ENCODE data around the gene ABLIM2. TPM values are rescaled to one million over a fixed set of nuclear protein-coding genes. Genes with fewer than 3 reads are reported as not detected.

The ABLIM2 gene
- total and polyA plus RNA-seq, 2 of the 4 experiments (the other 2 are of a cell fraction), result under 0.01 to 0.10 TPM

GRCh38 chr4:8099981-8100464 is 58.6 kb downstream of the ABLIM2 start:
- Histone ChIP-seq H3K14ac (replicated peaks; ENCODE audit: low read depth, low read length) (no peak overlapping the region), H4K91ac (ENCODE audit: insufficient read depth, low read depth, low read length) (no peak overlapping the region), H2AK9ac (replicated peaks; ENCODE audit: low read depth, low read length, poor library complexity) (no peak overlapping the region), H4K20me1 (ENCODE audit: insufficient read depth, low read length) (no peaks in the 10 kb centered on the region), H2BK120ac (ENCODE audit: low read depth, low read length) (no peak overlapping the region), H3K4me1 (ENCODE audit: control insufficient read depth, insufficient read depth, low read length) (no peaks in the 10 kb centered on the region), H2BK5ac (ENCODE audit: low read depth, low read length, poor library complexity, severe bottlenecking) (no peak overlapping the region), H2AK5ac (ENCODE audit: low read depth, low read length) (no peak overlapping the region), H3K79me1 (ENCODE audit: low read depth in 1 of 2, low read length in 2 of 2) (no peaks in the 10 kb centered on the region), H2BK20ac (ENCODE audit: low read depth, low read length) (no peak overlapping the region), H3K9ac (ENCODE audit: low read depth, low read length) (no peak overlapping the region), H2BK15ac (ENCODE audit: low read depth, low read length) (no peak overlapping the region), H3K4ac (ENCODE audit: low read depth, low read length) (no peak overlapping the region), H3K27ac (ENCODE audit: insufficient read depth, low read length) (no peak overlapping the region), H3K9me3 (ENCODE audit: control insufficient read depth, insufficient read depth, low read length) (no peaks in the 10 kb centered on the region), H4K5ac (ENCODE audit: low read depth, low read length) (no peak overlapping the region), H3K9me1 (ENCODE audit: insufficient read depth, low read length) (no peaks in the 10 kb centered on the region), H4K8ac (ENCODE audit: low read depth in 2 of 2, low read length in 2 of 2) (no peak overlapping the region), H3K27me3 (ENCODE audit: control insufficient read depth, insufficient read depth, low read length) (peaks cover 59% of the 10 kb centered on the region), H3K18ac (ENCODE audit: low read depth, low read length) (no peak overlapping the region), H3K4me2 (ENCODE audit: low read depth, low read length) (no peak overlapping the region), H3K36me3 (ENCODE audit: control insufficient read depth, insufficient read depth, low read length) (no peaks in the 10 kb centered on the region), H3K56ac (ENCODE audit: extremely low read depth, insufficient read depth, low read length) (no peak overlapping the region), H3K4me3 (ENCODE audit: insufficient read depth, low read depth, low read length) (no peak overlapping the region), H2AFZ (replicated peaks; ENCODE audit: low read length, poor library complexity) (no peak overlapping the region), H3K23ac (ENCODE audit: low read depth, low read length) (no peak overlapping the region)
- ChIA-PET POLR2A (ENCODE audit: unreplicated experiment) (no interaction called here), CTCF (no interaction called here)
- DNase-seq (no peak), ATAC-seq (ENCODE audit: low read depth) (no peak)
- no TSS peak for BruUV-seq (replicated peaks)
- no CpG with 5 or more reads among the region's 4 CpGs for WGBS, 2 experiments (ENCODE audit: extremely low coverage in 2 of 2, insufficient read length in 1 of 2)
- TF ChIP-seq MAFK (IDR thresholded peaks at IDR 0.05; ENCODE audit: low read depth, low read length), result no peak
- TF ChIP-seq CEBPB (IDR thresholded peaks at IDR 0.05; ENCODE audit: low read depth, low read length), result no peak
- TF ChIP-seq RCOR1 (IDR thresholded peaks at IDR 0.05; ENCODE audit: insufficient replicate concordance, low read length), result no peak
- TF ChIP-seq, protein P1, sequence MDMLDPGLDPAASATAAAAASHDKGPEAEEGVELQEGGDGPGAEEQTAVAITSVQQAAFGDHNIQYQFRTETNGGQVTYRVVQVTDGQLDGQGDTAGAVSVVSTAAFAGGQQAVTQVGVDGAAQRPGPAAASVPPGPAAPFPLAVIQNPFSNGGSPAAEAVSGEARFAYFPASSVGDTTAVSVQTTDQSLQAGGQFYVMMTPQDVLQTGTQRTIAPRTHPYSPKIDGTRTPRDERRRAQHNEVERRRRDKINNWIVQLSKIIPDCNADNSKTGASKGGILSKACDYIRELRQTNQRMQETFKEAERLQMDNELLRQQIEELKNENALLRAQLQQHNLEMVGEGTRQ (IDR thresholded peaks at IDR 0.05; ENCODE audit: low read depth, low read length), result no peak
- TF ChIP-seq ELK1 (IDR thresholded peaks at IDR 0.05; ENCODE audit: borderline replicate concordance, low read depth, low read length), result no peak
- TF ChIP-seq MXI1 (IDR thresholded peaks at IDR 0.05; ENCODE audit: borderline replicate concordance, low read depth, low read length), result no peak
- no peak for TF ChIP-seq CTCF (conservative IDR thresholded peaks at IDR 0.05; ENCODE audit: low read depth, low read length)
- no peak for TF ChIP-seq NFE2L2 (IDR thresholded peaks at IDR 0.05; ENCODE audit: low read depth, low read length)
- TF ChIP-seq SMC3 (IDR thresholded peaks at IDR 0.05; ENCODE audit: low read depth, low read length), result no peak
- no peak for TF ChIP-seq RFX5 (IDR thresholded peaks at IDR 0.05; ENCODE audit: low read depth, low read length)
- in situ Hi-C loops (cut with MboI; ENCODE audit: low sequenced_read_pairs) (no loop called here), intact Hi-C loops (cut with micrococcal nuclease) (no loop called here), dilution Hi-C loops (cut with HindIII; ENCODE audit: low sequenced_read_pairs, unreplicated experiment) (no loop called here)
